CD4-positive, alpha-beta T cell treated with Interleukin-15 for 1 hour (primary cell): ENCODE measurements around the gene SLC27A2.

ENCODE experiments used
- DNase-seq: peaks from one replicate; pipeline ENCODE4 v3.0.0-alpha.2; 2020

SLC27A2 gene

GRCh38 chr15:50281427-50281826 lies 99.4 kb downstream of the SLC27A2 start:
- no peak for DNase-seq
